ENCODE measurements around the gene GUK1.

GRCh38 chr1:228180959-228181644, 41.0 kb downstream of the GUK1 start:
- TF ChIP-seq, protein P1, sequence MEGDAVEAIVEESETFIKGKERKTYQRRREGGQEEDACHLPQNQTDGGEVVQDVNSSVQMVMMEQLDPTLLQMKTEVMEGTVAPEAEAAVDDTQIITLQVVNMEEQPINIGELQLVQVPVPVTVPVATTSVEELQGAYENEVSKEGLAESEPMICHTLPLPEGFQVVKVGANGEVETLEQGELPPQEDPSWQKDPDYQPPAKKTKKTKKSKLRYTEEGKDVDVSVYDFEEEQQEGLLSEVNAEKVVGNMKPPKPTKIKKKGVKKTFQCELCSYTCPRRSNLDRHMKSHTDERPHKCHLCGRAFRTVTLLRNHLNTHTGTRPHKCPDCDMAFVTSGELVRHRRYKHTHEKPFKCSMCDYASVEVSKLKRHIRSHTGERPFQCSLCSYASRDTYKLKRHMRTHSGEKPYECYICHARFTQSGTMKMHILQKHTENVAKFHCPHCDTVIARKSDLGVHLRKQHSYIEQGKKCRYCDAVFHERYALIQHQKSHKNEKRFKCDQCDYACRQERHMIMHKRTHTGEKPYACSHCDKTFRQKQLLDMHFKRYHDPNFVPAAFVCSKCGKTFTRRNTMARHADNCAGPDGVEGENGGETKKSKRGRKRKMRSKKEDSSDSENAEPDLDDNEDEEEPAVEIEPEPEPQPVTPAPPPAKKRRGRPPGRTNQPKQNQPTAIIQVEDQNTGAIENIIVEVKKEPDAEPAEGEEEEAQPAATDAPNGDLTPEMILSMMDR (IDR thresholded peaks at IDR 0.05; ENCODE audit: borderline replicate concordance, extremely low read depth, low read length, poor library complexity, severe bottlenecking) = no peak
- TF ChIP-seq EZH2 (IDR thresholded peaks at IDR 0.05; ENCODE audit: borderline replicate concordance, low read depth, low read length, severe bottlenecking) = no peak
